Metanephros (tissue), 2 donors: ENCODE measurements around the gene RAB26. TPM values are rescaled to one million over a fixed set of nuclear protein-coding genes. Genes with fewer than 3 reads are reported as not detected.

ENCODE experiments used
- small RNA-seq: library from RNA; depleted of rRNA; stranded (forward); fragments of <200 nt; gene quantifications from one replicate; pipeline ENCODE3, GENCODE V24; 2014; ENCODE audit warnings: low replicate concordance
- total RNA-seq: library from RNA; depleted of rRNA; stranded (reverse); fragments of >200 nt; gene quantifications from one replicate; pipeline ENCODE4 v1.2.3, GENCODE V29; 2014

Gene RAB26, protein sequence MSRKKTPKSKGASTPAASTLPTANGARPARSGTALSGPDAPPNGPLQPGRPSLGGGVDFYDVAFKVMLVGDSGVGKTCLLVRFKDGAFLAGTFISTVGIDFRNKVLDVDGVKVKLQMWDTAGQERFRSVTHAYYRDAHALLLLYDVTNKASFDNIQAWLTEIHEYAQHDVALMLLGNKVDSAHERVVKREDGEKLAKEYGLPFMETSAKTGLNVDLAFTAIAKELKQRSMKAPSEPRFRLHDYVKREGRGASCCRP
- 0.58 TPM for total RNA-seq

GRCh38 chr16:2147981-2148671 lies at the start of gene RAB26:
TSS of gene RAB26 (plus strand) at chr16:2148625. CDS start at chr16:2148784, 159 bp downstream.

GRCh38 chr16:2135770-2136490 lies 12.5 kb upstream of the RAB26 start, which contains the start of gene PKD1:
TSS of gene PKD1 (minus strand) at chr16:2135898. CDS start at chr16:2135689, 209 bp downstream.

GRCh38 chr16:2155091-2155950 lies 6.9 kb downstream of the RAB26 start, which contains the start of gene TRAF7:
TSS of gene TRAF7 (plus strand) at chr16:2155782. CDS start at chr16:2163921, 8,139 bp downstream.

GRCh38 chr16:2196162-2196980 lies 47.9 kb downstream of the RAB26 start, which contains the start of gene CASKIN1:
TSS of gene CASKIN1 (minus strand) at chr16:2196605. CDS start at chr16:2196432, 173 bp downstream.

Small RNA genes lying within 50 kb of the gene (small RNA-seq; reads per million reads assigned to genes)
- not detected for gene MIR3180-5
- gene MIR4516 = not detected
- gene RF00019 = not detected
- not detected for gene SNORD60

Other genes starting within 250 kb of the RAB26 start
- 1.2 TPM for gene HS3ST6, start 230.2 kb upstream of the RAB26 start, total RNA-seq
- gene MSRB1, start 205.4 kb upstream of the RAB26 start, total RNA-seq = 22.4 TPM
- 33.3 TPM for gene RPL3L, start 193.9 kb upstream of the RAB26 start, total RNA-seq
- 130 TPM for gene NDUFB10, start 189.1 kb upstream of the RAB26 start, total RNA-seq
- gene RPS2, start 183.8 kb upstream of the RAB26 start, total RNA-seq = 2,517 TPM
- not detected for gene RNF151, start 181.8 kb upstream of the RAB26 start, total RNA-seq
- gene TBL3, start 176.6 kb upstream of the RAB26 start, total RNA-seq = 32.2 TPM
- gene NOXO1, start 167.2 kb upstream of the RAB26 start, total RNA-seq = 0.47 TPM
- gene GFER, start 164.4 kb upstream of the RAB26 start, total RNA-seq = 24.6 TPM
- gene SYNGR3, start 158.7 kb upstream of the RAB26 start, total RNA-seq = 3.2 TPM
- 20.9 TPM for gene ZNF598, start 138.8 kb upstream of the RAB26 start, total RNA-seq
- 7.0 TPM for gene NPW, start 128.8 kb upstream of the RAB26 start, total RNA-seq
- gene NHERF2, start 121.7 kb upstream of the RAB26 start, total RNA-seq = 109 TPM
- 24.0 TPM for gene NTHL1, start 100.8 kb upstream of the RAB26 start, total RNA-seq
- 139 TPM for gene TSC2, start 100.6 kb upstream of the RAB26 start, total RNA-seq
- gene PKD1, start 12.7 kb upstream of the RAB26 start, total RNA-seq = 162 TPM
- gene TRAF7, start 7.2 kb downstream of the RAB26 start, total RNA-seq = 40.6 TPM
- 1.6 TPM for gene CASKIN1, start 48.0 kb downstream of the RAB26 start, total RNA-seq
- gene MLST8, start 56.8 kb downstream of the RAB26 start, total RNA-seq = 31.9 TPM
- 5.4 TPM for gene BRICD5, start 62.2 kb downstream of the RAB26 start, total RNA-seq
- 14.0 TPM for gene PGP, start 66.2 kb downstream of the RAB26 start, total RNA-seq
- gene E4F1, start 75.0 kb downstream of the RAB26 start, total RNA-seq = 37.2 TPM
- gene DNASE1L2, start 87.8 kb downstream of the RAB26 start, total RNA-seq = 1.3 TPM
- 51.0 TPM for gene ECI1, start 103.0 kb downstream of the RAB26 start, total RNA-seq
- 78.3 TPM for gene RNPS1, start 119.5 kb downstream of the RAB26 start, total RNA-seq
- gene ABCA3, start 192.1 kb downstream of the RAB26 start, total RNA-seq = 7.3 TPM